OCI-LY3 (cell line): Measurements from ENCODE around the gene TMEM161B.
A peak's percentile ranks its signal among the peaks of the same experiment; 100 is the strongest.

ENCODE experiments used
- H2AFZ ChIP-seq: fragments of 200-600, 300-600 bp; shearing (Covaris generic); 2 replicates; pipeline ENCODE4 v1.6.0; 2014; ENCODE audit warnings: antibody characterized with exemption, low read depth, low read length
- H3K27ac ChIP-seq: fragments of 200-600, 300-600 bp; sonication (generic); 2 replicates; pipeline ENCODE4 v1.5.1; 2014; ENCODE audit warnings: mild to moderate bottlenecking, low read length, moderate library complexity, mixed read lengths
- H3K27me3 ChIP-seq: fragments of 200-600, 300-600 bp; sonication (generic); 2 replicates; pipeline ENCODE4 v1.6.1; 2014; ENCODE audit warnings: low read depth, low read length, mixed read lengths
- H3K36me3 ChIP-seq: fragments of 200-600, 300-600 bp; sonication (generic); replicated peaks from 2 replicates; pipeline ENCODE3; 2014; ENCODE audit warnings: low read depth, low read length, mixed read lengths
- H3K4me1 ChIP-seq: fragments of 300-600, 200-600 bp; sonication (generic); 2 replicates; pipeline ENCODE4 v1.6.1; 2014; ENCODE audit warnings: low read length, mixed read lengths
- H3K4me2 ChIP-seq: fragments of 200-600, 300-600 bp; sonication (generic); 2 replicates; pipeline ENCODE4 v1.6.1; 2014; ENCODE audit warnings: low read length, mixed read lengths
- H3K4me3 ChIP-seq: fragments of 300-600, 200-600 bp; sonication (generic); 2 replicates; pipeline ENCODE4 v1.5.1; 2014; ENCODE audit warnings: antibody characterized with exemption, mild to moderate bottlenecking, low read length, moderate library complexity
- H3K79me2 ChIP-seq: fragments of 300-600, 200-600 bp; shearing (Covaris generic); 2 replicates; pipeline ENCODE4 v1.6.1; 2014; ENCODE audit warnings: mild to moderate bottlenecking, low read length, mixed read lengths
- H3K9ac ChIP-seq: fragments of 300-600, 200-600 bp; shearing (Covaris generic); 2 replicates; pipeline ENCODE4 v1.6.0; 2014; ENCODE audit warnings: mild to moderate bottlenecking, low read length, moderate library complexity
- H3K9me3 ChIP-seq: fragments of 200-600, 300-600 bp; shearing (Covaris generic); 2 replicates; pipeline ENCODE4 v1.6.1; 2014; ENCODE audit warnings: low read length, mixed read lengths; ENCODE audit not compliant: insufficient read depth
- H4K20me1 ChIP-seq: fragments of 200-600, 300-600 bp; sonication (generic); 2 replicates; pipeline ENCODE4 v1.6.1; 2016; ENCODE audit warnings: low read length, mixed read lengths; ENCODE audit not compliant: insufficient read depth
- EZH2phosphoT487 ChIP-seq: fragments of 200-600 bp; shearing (Covaris generic); IDR thresholded peaks from 2 replicates; pipeline ENCODE4 v1.6.1; 2018; ENCODE audit warnings: antibody characterized with exemption, mixed run types, low read depth
- TF ChIP-seq, protein P1 (sequence below): fragments of 200-600, 300-600 bp; sonication (generic); IDR thresholded peaks from 2 replicates; pipeline ENCODE4 v1.5.1; 2014; ENCODE audit warnings: antibody characterized with exemption, low read length, low read depth

The TMEM161B gene

DNA sequence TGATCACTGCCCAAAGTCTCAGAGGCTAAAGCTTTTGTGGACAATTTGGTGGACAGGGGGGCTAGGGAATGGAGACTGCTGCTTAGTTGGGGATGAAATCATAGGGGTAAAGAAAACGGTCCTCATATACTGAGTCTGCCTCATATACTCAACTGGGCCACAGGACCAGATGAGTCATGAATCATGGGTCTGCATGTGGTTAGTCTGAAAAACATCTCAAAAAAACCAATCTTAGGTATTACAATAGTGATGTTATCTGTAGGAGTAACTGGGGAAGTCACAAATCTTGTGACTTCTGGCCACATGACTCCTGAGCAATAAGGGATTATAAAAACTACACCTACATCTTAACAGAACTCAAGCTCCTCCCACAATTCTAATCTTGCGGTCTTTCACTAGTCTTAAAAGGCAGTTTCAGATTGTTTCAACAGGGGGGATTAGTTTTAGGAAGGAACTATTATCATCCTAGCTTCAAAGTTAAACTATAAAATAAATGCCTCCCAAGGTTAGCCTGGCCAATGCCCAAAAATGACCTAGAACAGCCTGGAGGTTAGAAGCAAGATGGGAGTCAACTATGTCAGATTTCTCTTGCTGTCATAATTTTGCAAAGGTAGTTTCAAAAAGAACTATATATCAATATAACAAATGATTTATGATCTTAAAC is 17.5 kb downstream of the TMEM161B start:
- Histone ChIP-seq H2AFZ (no peak overlapping the region), H3K4me1 (peaks cover 22% of the 10 kb centered on the region), H3K27me3 (no peaks in the 10 kb centered on the region), H3K4me3 (0 out of 2 replicates have a peak overlapping the region, but pooled peaks have one; percentile 31), H3K4me2 (peak overlapping the region; percentile 46), H3K9me3 (no peaks in the 10 kb centered on the region), H3K79me2 (peaks cover 86% of the 10 kb centered on the region), H4K20me1 (no peaks in the 10 kb centered on the region), H3K36me3 (peaks cover 11% of the 10 kb centered on the region), H3K27ac (peak overlapping the region; percentile 85), H3K9ac (peak overlapping the region; percentile 38; the same call in 1 of the 2 replicates)
- TF ChIP-seq, protein P1, sequence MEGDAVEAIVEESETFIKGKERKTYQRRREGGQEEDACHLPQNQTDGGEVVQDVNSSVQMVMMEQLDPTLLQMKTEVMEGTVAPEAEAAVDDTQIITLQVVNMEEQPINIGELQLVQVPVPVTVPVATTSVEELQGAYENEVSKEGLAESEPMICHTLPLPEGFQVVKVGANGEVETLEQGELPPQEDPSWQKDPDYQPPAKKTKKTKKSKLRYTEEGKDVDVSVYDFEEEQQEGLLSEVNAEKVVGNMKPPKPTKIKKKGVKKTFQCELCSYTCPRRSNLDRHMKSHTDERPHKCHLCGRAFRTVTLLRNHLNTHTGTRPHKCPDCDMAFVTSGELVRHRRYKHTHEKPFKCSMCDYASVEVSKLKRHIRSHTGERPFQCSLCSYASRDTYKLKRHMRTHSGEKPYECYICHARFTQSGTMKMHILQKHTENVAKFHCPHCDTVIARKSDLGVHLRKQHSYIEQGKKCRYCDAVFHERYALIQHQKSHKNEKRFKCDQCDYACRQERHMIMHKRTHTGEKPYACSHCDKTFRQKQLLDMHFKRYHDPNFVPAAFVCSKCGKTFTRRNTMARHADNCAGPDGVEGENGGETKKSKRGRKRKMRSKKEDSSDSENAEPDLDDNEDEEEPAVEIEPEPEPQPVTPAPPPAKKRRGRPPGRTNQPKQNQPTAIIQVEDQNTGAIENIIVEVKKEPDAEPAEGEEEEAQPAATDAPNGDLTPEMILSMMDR = no peak
- TF ChIP-seq EZH2phosphoT487 = no peak

DNA sequence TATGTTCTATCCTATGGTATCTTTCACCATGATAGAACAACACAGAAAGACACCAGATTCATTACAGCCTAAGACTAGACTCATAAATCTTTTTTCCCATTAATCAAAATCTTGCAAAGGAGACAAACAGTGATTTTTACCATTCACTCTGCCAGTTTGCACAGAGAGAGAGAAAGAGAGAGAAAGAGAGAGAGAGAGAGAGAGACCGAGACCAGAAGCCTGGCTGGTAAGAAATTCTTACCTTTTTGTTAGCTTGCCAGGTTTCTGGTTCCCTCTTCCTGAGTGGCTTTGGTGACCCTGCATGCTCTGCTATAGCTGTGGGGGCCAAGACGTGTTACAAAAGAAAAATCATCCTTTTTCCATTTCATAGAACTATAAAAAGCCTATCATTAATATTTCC is 18.6 kb downstream of the TMEM161B start:
- Histone ChIP-seq H3K79me2 (peaks cover 86% of the 10 kb centered on the region), H2AFZ (no peak overlapping the region), H3K27me3 (no peaks in the 10 kb centered on the region), H3K27ac (peak overlapping the region; percentile 85), H3K4me3 (no peak overlapping the region), H3K9me3 (no peaks in the 10 kb centered on the region), H3K4me1 (peaks cover 22% of the 10 kb centered on the region), H3K9ac (no peak overlapping the region), H3K36me3 (peaks cover 11% of the 10 kb centered on the region), H4K20me1 (no peaks in the 10 kb centered on the region), H3K4me2 (no peak overlapping the region)
- no peak for TF ChIP-seq EZH2phosphoT487
- TF ChIP-seq, protein P1 = no peak

DNA sequence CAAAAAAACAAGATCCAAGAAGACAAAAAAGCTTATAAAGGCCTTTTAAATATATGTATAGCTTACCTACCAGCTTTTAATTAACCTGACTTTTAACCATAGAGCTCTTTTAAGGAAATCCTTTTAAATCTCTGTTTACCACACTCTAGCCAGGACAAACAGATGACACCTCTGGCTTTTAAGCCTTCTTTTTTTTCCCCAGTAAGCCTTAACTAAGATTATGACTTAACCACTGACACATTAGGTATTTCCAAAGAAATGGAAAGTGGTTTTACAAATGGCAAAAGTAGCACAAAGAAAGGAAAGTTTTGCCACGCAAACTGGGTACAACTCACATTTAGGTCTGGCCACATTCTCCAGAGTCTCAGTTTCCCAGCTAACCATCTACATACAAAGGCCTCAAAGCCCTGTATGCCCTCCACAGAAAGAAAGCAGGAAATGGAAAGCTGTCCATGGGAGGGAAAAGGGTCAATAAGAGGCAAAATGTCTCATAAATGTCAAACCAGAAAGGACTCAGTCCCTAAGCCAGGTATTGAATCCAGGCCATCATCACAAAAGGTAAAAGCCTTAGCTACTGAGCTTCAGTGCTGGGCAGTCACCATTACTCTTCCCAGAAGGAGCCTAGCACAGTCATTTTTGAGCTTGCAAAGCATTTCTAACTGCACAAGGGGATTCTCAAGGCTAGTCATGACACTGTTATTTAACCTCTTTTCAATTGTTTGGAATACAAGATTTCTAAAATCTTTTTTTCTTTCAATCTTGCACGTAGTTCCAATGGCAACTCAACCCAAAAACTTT is 19.7 kb downstream of the TMEM161B start:
- peaks cover 11% of the 10 kb centered on the region for H3K36me3 ChIP-seq
- no peak overlapping the region for H3K4me3 ChIP-seq
- no peaks in the 10 kb centered on the region for H3K9me3 ChIP-seq
- H2AFZ ChIP-seq = no peak overlapping the region
- no peak overlapping the region for H3K9ac ChIP-seq
- no peak overlapping the region for H3K27ac ChIP-seq
- no peak overlapping the region for H3K4me2 ChIP-seq
- H3K27me3 ChIP-seq = no peaks in the 10 kb centered on the region
- H3K79me2 ChIP-seq = peaks cover 81% of the 10 kb centered on the region
- TF ChIP-seq EZH2phosphoT487 = no peak
- TF ChIP-seq, protein P1 = no peak
- no peaks in the 10 kb centered on the region for H4K20me1 ChIP-seq
- H3K4me1 ChIP-seq = peaks cover 16% of the 10 kb centered on the region

DNA sequence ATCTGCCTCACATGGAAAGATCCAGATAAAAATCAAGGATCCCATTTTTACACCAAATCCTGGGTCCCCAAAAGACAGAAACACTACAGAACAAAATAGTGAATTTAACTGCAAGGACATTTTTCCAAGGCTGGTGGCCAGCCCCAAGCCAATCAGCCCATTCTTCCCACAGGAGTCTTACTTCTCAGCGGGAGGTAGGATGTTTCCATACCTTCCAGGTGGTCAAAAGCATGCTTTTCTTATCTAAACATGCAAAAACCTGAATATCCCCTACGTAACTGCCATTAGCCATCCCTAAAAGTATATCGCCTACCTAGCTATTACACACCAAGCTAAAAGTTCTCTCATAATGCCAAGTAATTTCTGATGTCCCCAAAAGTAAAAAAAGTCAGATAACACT is 20.6 kb downstream of the TMEM161B start:
- no peaks in the 10 kb centered on the region for H4K20me1 ChIP-seq
- H3K9me3 ChIP-seq = no peaks in the 10 kb centered on the region
- H3K4me2 ChIP-seq = no peak overlapping the region
- no peak overlapping the region for H3K9ac ChIP-seq
- H3K4me3 ChIP-seq = no peak overlapping the region
- peaks cover 16% of the 10 kb centered on the region for H3K4me1 ChIP-seq
- H3K27me3 ChIP-seq = no peaks in the 10 kb centered on the region
- H2AFZ ChIP-seq = no peak overlapping the region
- H3K79me2 ChIP-seq = peaks cover 76% of the 10 kb centered on the region
- TF ChIP-seq EZH2phosphoT487 = no peak
- TF ChIP-seq, protein P1 = no peak
- no peak overlapping the region for H3K27ac ChIP-seq
- peaks cover 7% of the 10 kb centered on the region for H3K36me3 ChIP-seq
